Sigmoid colon (tissue), 4 donors: ENCODE results near the gene FBF1.

ENCODE experiments used
- CTCF ChIP-seq, 4 experiments: fragments of 450-650 bp in 3 of 4; fragments of 200-600 bp in 1 of 4; IDR thresholded peaks; one replicate each; pipeline ENCODE4 v1.5.1; 2016 to 2019; ENCODE audit warnings: antibody characterized with exemption in 4 of 4, mild to moderate bottlenecking in 3 of 4, moderate library complexity in 2 of 4
- EP300 ChIP-seq, 4 donors: sonication (generic); formaldehyde crosslinking; IDR thresholded peaks; one replicate each; pipeline ENCODE4 v1.6.1; 2017; ENCODE audit warnings: antibody characterized with exemption in 4 of 4
- POLR2A ChIP-seq, 2 donors: fragments of 450-650 bp; IDR thresholded peaks; one replicate each; pipeline ENCODE4 v1.6.1; 2016; ENCODE audit warnings: antibody characterized with exemption in 2 of 2, mild to moderate bottlenecking in 2 of 2, moderate library complexity in 2 of 2
- POLR2AphosphoS5 ChIP-seq, 4 donors: sonication (generic); formaldehyde crosslinking; IDR thresholded peaks; one replicate each; pipeline ENCODE4 v1.6.1; 2017; ENCODE audit warnings: antibody characterized with exemption in 4 of 4

DNA sequence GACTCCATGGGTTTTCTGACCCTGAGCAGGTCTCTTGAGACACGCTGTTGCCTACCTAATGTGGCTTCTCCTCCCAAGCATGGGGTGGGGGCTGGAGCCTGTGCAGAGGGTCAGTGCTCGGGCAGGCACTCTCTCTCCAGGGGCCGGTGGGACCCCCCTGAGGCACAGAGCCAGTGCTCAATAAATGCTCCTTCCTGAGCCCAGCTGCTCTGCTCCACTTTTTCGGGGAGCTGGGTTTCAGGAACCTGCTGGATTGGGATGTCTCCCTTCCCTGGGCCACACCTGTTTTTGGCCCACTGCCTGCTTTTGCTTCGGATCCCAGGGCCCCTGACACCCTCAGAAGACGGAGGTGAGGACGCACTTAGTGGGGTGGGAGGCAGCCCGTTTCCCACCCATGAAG, 42.8 kb downstream of the FBF1 start:
- TF ChIP-seq POLR2AphosphoS5 (IDR thresholded peaks at IDR 0.05) (no peak), CTCF (IDR thresholded peaks at IDR 0.05) (no peak), POLR2A (IDR thresholded peaks at IDR 0.05) (no peak), EP300 (IDR thresholded peaks at IDR 0.05) (no peak)
